H9 (cell line): ENCODE results near the gene TSEN15. TPM values are rescaled to one million over a fixed set of nuclear protein-coding genes. Genes with fewer than 3 reads are reported as not detected.

Experiments
- DNase-seq: peaks from one replicate; pipeline ENCODE4 v3.0.0-alpha.2; 2017
- H2AFZ ChIP-seq: one replicate; pipeline ENCODE4 v1.6.1; 2013; ENCODE audit warnings: mild to moderate bottlenecking, low read length, control low read depth, moderate library complexity
- H2AK5ac ChIP-seq: 2 replicates; pipeline ENCODE4 v1.6.1; 2013; ENCODE audit warnings: low read length, control low read depth, mixed read lengths; ENCODE audit not compliant: insufficient read length
- H2BK120ac ChIP-seq: one replicate; pipeline ENCODE4 v1.6.1; 2013; ENCODE audit warnings: low read depth, mild to moderate bottlenecking, low read length, control low read depth, inconsistent platforms; ENCODE audit not compliant: poor library complexity, severe bottlenecking
- H2BK12ac ChIP-seq: 2 replicates; pipeline ENCODE4 v1.6.1; 2013; ENCODE audit warnings: low read length, control low read depth, mixed read lengths, low read depth; ENCODE audit not compliant: insufficient read length
- H2BK15ac ChIP-seq: 2 replicates; pipeline ENCODE4 v1.6.1; 2013; ENCODE audit warnings: low read depth, low read length, control low read depth
- H2BK20ac ChIP-seq: one replicate; pipeline ENCODE4 v1.6.1; 2013; ENCODE audit warnings: low read depth, mild to moderate bottlenecking, low read length, control low read depth, inconsistent platforms; ENCODE audit not compliant: poor library complexity, severe bottlenecking
- H2BK5ac ChIP-seq: 2 replicates; pipeline ENCODE4 v1.6.1; 2013; ENCODE audit warnings: low read length, control low read depth, mixed read lengths; ENCODE audit not compliant: insufficient read length
- H3K14ac ChIP-seq: 2 replicates; pipeline ENCODE4 v1.6.1; 2013; ENCODE audit warnings: low read length, control low read depth; ENCODE audit not compliant: insufficient read depth
- H3K18ac ChIP-seq: 2 replicates; pipeline ENCODE4 v1.6.1; 2013; ENCODE audit warnings: low read depth, mild to moderate bottlenecking, mixed read lengths, low read length, control low read depth; ENCODE audit not compliant: insufficient read length
- H3K23ac ChIP-seq: 2 replicates; pipeline ENCODE4 v1.6.1; 2013; ENCODE audit warnings: low read length, control low read depth, mixed read lengths, low read depth; ENCODE audit not compliant: insufficient read length
- H3K23me2 ChIP-seq: 2 replicates; pipeline ENCODE4 v1.6.1; 2013; ENCODE audit warnings: low read depth, mild to moderate bottlenecking, mixed read lengths, low read length, control low read depth; ENCODE audit not compliant: insufficient read length, poor library complexity, severe bottlenecking
- H3K27ac ChIP-seq: 2 replicates; pipeline ENCODE4 v1.5.1; 2013; ENCODE audit warnings: low read length, control low read depth, mixed read lengths, low read depth; ENCODE audit not compliant: insufficient read length
- H3K27me3 ChIP-seq: 2 replicates; pipeline ENCODE4 v1.6.1; 2013; ENCODE audit warnings: low read length, control low read depth, inconsistent platforms; ENCODE audit not compliant: insufficient read depth
- H3K4ac ChIP-seq: 2 replicates; pipeline ENCODE4 v1.6.1; 2013; ENCODE audit warnings: low read depth, mild to moderate bottlenecking, control low read depth, inconsistent platforms, low read length, moderate library complexity
- H3K4me1 ChIP-seq: 2 replicates; pipeline ENCODE4 v1.6.1; 2013; ENCODE audit warnings: low read length, control low read depth, inconsistent platforms; ENCODE audit not compliant: insufficient read depth
- H3K4me2 ChIP-seq: 2 replicates; pipeline ENCODE4 v1.6.1; 2013; ENCODE audit warnings: low read length, control low read depth, mixed read lengths; ENCODE audit not compliant: insufficient read length, insufficient read depth
- H3K56ac ChIP-seq: 2 replicates; pipeline ENCODE4 v1.6.1; 2013; ENCODE audit warnings: low read depth, mild to moderate bottlenecking, mixed read lengths, low read length, control low read depth; ENCODE audit not compliant: insufficient read length
- H3K79me1 ChIP-seq: 2 replicates; pipeline ENCODE4 v1.6.1; 2013; ENCODE audit warnings: low read depth, mild to moderate bottlenecking, moderate library complexity, low read length, control low read depth, inconsistent platforms; ENCODE audit not compliant: insufficient read depth, poor library complexity, severe bottlenecking
- H3K79me2 ChIP-seq: 2 replicates; pipeline ENCODE4 v1.6.1; 2013; ENCODE audit warnings: low read length, control low read depth, inconsistent platforms; ENCODE audit not compliant: insufficient read depth
- H3K9ac ChIP-seq: 2 replicates; pipeline ENCODE4 v1.6.1; 2013; ENCODE audit warnings: low read length, control low read depth, mixed read lengths; ENCODE audit not compliant: insufficient read length; ENCODE audit errors: extremely low read depth
- H3K9me3 ChIP-seq: one replicate; pipeline ENCODE4 v1.6.1; 2013; ENCODE audit warnings: low read depth, low read length, inconsistent platforms; ENCODE audit not compliant: control insufficient read depth
- H3T11ph ChIP-seq: one replicate; pipeline ENCODE4 v1.6.1; 2013; ENCODE audit warnings: mild to moderate bottlenecking, low read length, control low read depth, inconsistent platforms
- H4K20me1 ChIP-seq: one replicate; pipeline ENCODE4 v1.6.1; 2013; ENCODE audit not compliant: control insufficient read depth, insufficient read length, insufficient read depth
- H4K5ac ChIP-seq: 2 replicates; pipeline ENCODE4 v1.6.1; 2013; ENCODE audit warnings: low read depth, mild to moderate bottlenecking, mixed read lengths, low read length, control low read depth; ENCODE audit not compliant: insufficient read length
- H4K8ac ChIP-seq: replicated peaks from 2 replicates; pipeline ENCODE4 v1.6.1; 2013; ENCODE audit warnings: low read length, control low read depth, mixed read lengths, low read depth; ENCODE audit not compliant: insufficient read length
- H4K91ac ChIP-seq: 2 replicates; pipeline ENCODE4 v1.6.1; 2013; ENCODE audit warnings: low read depth, mild to moderate bottlenecking, moderate library complexity, mixed read lengths, low read length, control low read depth; ENCODE audit not compliant: insufficient read length
- H3K27ac Mint-ChIP-seq, 3 experiments: 2 replicates in 2 of 3; 3 replicates in 1 of 3; pipeline ENCODE4 v1.8.0; 2020 to 2021; ENCODE audit warnings: mixed read lengths in 3 of 3, mild to moderate bottlenecking in 1 of 3, moderate library complexity in 1 of 3
- H3K27me3 Mint-ChIP-seq: 2 replicates; pipeline ENCODE4 v1.8.0; 2021; ENCODE audit warnings: low read depth, mild to moderate bottlenecking, moderate library complexity, mixed read lengths
- H3K36me3 Mint-ChIP-seq, 3 experiments: 2 replicates in 2 of 3; 3 replicates in 1 of 3; pipeline ENCODE4 v1.8.0; 2020 to 2021; ENCODE audit warnings: low read depth in 3 of 3, mixed read lengths in 3 of 3; ENCODE audit not compliant: insufficient read depth in 1 of 3
- H3K4me1 Mint-ChIP-seq, 2 experiments: 2 replicates each; pipeline ENCODE4 v1.8.0; 2020; ENCODE audit warnings: mixed read lengths in 2 of 2
- H3K4me3 Mint-ChIP-seq, 2 experiments: 2 replicates in 1 of 2; 3 replicates in 1 of 2; pipeline ENCODE4 v1.8.0; 2020 to 2021; ENCODE audit warnings: mild to moderate bottlenecking in 2 of 2, mixed read lengths in 2 of 2, moderate library complexity in 1 of 2
- H3K9me3 Mint-ChIP-seq, 2 experiments: 2 replicates in 1 of 2; 3 replicates in 1 of 2; pipeline ENCODE4 v1.8.0; 2020; ENCODE audit warnings: mild to moderate bottlenecking in 2 of 2, mixed read lengths in 2 of 2, moderate library complexity in 1 of 2
- CTCF ChIP-seq: fragments of 200-600 bp; sonication (generic); conservative IDR thresholded peaks from 3 replicates; pipeline ENCODE4 v1.8.0; 2021; ENCODE audit warnings: antibody characterized with exemption, mild to moderate bottlenecking
- WGBS: extraction: QIAGEN DNeasy Blood & Tissue Kit; methylation state at CpG from one replicate; pipeline ENCODE4 v1.1.7; 2013; ENCODE audit warnings: missing lambda C conversion rate, low lambda C conversion rate, mixed read lengths; ENCODE audit not compliant: insufficient read length; ENCODE audit errors: extremely low coverage; 5-methylcytosine and 5-hydroxymethylcytosine counted together
- total RNA-seq: library from RNA; stranded (reverse); gene quantifications from 2 replicates; pipeline ENCODE4 v1.2.1, GENCODE V29; 2021

TSEN15 gene
- total RNA-seq, 1 experiment from 2014 or later, result 21.9 TPM

DNA sequence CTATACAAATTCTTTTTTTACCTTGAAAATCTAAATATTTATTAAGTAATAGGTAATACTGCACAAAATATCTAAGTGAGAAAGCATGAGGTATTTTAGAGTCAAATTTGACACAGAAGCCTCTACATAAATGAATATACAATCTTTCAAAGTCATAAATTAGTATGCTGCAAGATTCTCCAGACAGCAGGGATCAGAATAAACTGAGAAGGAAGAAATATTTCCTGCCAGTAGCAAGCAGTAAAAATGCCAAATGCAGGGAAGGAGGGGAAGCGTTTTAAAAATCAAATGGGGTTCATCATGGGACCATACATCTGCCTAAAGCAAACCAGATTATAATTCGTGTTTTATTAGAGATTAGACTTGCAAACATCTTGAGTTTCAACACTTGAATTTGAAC lies 32.9 kb upstream of the TSEN15 start:
- Histone ChIP-seq H3K56ac (no peak overlapping the region), H2BK15ac (no peak overlapping the region), H2AK5ac (no peak overlapping the region), H3K9ac (no peak overlapping the region), H2BK20ac (no peak overlapping the region), H3K79me2 (no peaks in the 10 kb centered on the region), H3K18ac (no peak overlapping the region), H3T11ph (no peak overlapping the region), H2BK12ac (no peak overlapping the region), H3K4me1 (no peaks in the 10 kb centered on the region), H4K5ac (no peak overlapping the region), H3K23ac (no peak overlapping the region), H3K4me2 (no peak overlapping the region), H3K27me3 (no peaks in the 10 kb centered on the region), H2BK120ac (no peak overlapping the region), H4K8ac (no peak overlapping the region), H3K9me3 (no peaks in the 10 kb centered on the region), H3K23me2 (no peaks in the 10 kb centered on the region), H4K20me1 (no peaks in the 10 kb centered on the region), H3K14ac (no peak overlapping the region), H3K4ac (no peak overlapping the region), H2BK5ac (no peak overlapping the region), H3K79me1 (no peaks in the 10 kb centered on the region), H2AFZ (no peak overlapping the region), H3K27ac (no peak overlapping the region), H4K91ac (no peak overlapping the region)
- H3K36me3 Mint-ChIP-seq, result no peaks in the 10 kb centered on the region
- peaks cover 19% of the 10 kb centered on the region in 2 experiments for H3K4me1 Mint-ChIP-seq
- no peak for DNase-seq
- no peak overlapping the region for H3K4me3 Mint-ChIP-seq
- no peaks in the 10 kb centered on the region for H3K9me3 Mint-ChIP-seq
- no CpG with 5 or more reads among the region's 2 CpGs for WGBS
- peaks cover 37% of the 10 kb centered on the region for H3K27me3 Mint-ChIP-seq
- H3K27ac Mint-ChIP-seq, result no peak overlapping the region
- no peak for TF ChIP-seq CTCF
